GM12878 (cell line): ENCODE measurements around the gene ODF2L.

ENCODE experiments used
- KDM1A ChIP-seq: fragments of 200-600 bp; sonication (generic); IDR thresholded peaks from 2 replicates; pipeline ENCODE4 v1.6.1; 2016; ENCODE audit warnings: borderline replicate concordance
- POLR2AphosphoS5 ChIP-seq: IDR thresholded peaks from 2 replicates; pipeline ENCODE4 v1.6.1; 2011; ENCODE audit warnings: mild to moderate bottlenecking, low read length, inconsistent platforms
- TF ChIP-seq, protein P1 (sequence below), 3 experiments: IDR thresholded peaks in 2 of 3; conservative IDR thresholded peaks in 1 of 3; 2 replicates each; pipeline ENCODE4 v1.5.1; 2011; ENCODE audit warnings: low read depth in 3 of 3, low read length in 3 of 3, mild to moderate bottlenecking in 3 of 3, control low read depth in 2 of 3, moderate library complexity in 2 of 3, inconsistent platforms in 1 of 3, mixed read lengths in 1 of 3; ENCODE audit not compliant: control insufficient read depth in 2 of 3, insufficient read depth in 1 of 3; ENCODE audit errors: extremely low read depth in 1 of 3

DNA sequence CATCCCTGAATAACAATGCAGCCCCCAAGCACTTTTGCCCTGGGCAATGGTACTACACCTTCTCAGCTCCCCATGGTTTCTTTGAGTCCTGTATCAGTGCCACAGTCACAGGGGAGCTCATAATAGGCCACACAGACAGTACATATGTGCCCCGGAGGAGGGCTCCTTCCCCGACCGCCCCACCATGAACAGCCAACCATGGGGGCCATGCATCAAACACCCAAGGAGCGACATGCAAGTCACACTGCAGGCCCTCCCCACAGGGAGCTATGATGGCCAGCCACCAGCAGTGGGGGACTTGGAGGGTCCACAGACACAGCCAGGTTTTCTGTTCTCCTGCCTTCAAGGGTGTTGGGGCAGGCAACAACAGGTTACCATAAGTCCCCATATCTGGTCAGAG is 14.8 kb upstream of the ODF2L start:
- TF ChIP-seq, protein P1, sequence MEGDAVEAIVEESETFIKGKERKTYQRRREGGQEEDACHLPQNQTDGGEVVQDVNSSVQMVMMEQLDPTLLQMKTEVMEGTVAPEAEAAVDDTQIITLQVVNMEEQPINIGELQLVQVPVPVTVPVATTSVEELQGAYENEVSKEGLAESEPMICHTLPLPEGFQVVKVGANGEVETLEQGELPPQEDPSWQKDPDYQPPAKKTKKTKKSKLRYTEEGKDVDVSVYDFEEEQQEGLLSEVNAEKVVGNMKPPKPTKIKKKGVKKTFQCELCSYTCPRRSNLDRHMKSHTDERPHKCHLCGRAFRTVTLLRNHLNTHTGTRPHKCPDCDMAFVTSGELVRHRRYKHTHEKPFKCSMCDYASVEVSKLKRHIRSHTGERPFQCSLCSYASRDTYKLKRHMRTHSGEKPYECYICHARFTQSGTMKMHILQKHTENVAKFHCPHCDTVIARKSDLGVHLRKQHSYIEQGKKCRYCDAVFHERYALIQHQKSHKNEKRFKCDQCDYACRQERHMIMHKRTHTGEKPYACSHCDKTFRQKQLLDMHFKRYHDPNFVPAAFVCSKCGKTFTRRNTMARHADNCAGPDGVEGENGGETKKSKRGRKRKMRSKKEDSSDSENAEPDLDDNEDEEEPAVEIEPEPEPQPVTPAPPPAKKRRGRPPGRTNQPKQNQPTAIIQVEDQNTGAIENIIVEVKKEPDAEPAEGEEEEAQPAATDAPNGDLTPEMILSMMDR (IDR thresholded peaks at IDR 0.05 in 2 of 3, conservative IDR thresholded peaks at IDR 0.05 in 1 of 3; ENCODE audit: control insufficient read depth in 2 of 3, extremely low read depth in 1 of 3, insufficient read depth in 1 of 3, low read depth in 3 of 3, low read length in 3 of 3): no peak
- no peak for TF ChIP-seq KDM1A
- TF ChIP-seq POLR2AphosphoS5: no peak
